Epidermal melanocyte (primary cell): ENCODE results near the gene PDGFB.
"Not testable (repeated sequence)": the region's sequence is repeated elsewhere in the genome, so short reads cannot be mapped to it uniquely, and the experiment has no call there.

ENCODE experiments used
- DNase-seq: peaks from one replicate; pipeline ENCODE4 v3.0.0; 2011; ENCODE audit warnings: low spot score; ENCODE audit not compliant: insufficient read length

The PDGFB gene

DNA sequence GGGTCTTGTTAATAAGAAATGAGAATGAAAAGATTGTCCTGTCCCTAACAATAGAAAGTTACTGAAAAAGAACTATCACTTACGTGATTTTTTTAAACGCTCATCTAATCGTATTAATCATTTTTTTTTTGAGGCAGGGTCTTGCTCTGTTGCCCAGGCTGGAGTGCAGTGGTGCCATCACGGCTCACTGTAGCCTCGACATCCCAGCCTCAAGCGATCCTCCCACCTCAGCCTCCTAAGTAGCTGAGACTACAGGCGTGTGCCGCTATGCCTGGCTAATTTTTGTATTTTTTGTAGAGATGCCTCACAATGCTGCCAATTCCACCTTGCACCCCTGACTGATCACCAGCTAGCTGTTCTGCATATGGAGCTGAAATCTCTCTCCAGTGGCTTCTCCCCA lies 15.7 kb downstream of the PDGFB start:
- DNase-seq: no peak

DNA sequence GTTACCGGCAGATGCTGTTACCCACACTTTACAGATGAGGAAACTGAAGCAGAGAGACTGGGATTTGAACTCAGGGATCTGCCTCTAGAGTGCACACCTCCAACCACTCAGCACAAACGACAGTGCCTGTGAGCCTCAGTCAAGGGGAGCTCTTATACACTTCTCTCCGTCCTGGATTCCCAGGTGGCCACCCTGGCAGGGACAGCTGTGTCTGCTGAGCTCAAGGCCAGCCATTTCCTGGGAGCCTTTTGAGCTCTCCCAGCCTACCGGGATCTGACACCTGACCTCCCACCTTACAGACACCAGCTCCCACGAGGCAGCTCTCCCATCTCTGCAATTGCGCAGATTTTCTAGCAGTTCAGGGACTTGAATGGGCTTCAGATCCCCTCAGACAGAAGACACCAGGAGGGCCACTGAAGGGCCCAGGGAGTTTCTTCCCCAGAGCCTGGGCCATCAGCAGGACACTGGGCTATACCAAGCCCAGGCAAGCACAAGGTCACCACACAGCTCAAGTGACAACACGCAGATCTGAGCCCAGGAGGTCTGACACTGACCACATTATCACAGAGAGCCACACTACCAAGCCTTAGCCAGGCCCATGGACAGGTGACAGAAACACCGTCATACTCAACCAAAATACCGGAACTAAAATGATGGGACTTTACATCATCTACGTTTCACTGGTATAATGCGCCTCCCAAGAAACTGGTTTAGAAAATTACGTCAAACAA lies 17.1 kb downstream of the PDGFB start:
- DNase-seq: no peak

DNA sequence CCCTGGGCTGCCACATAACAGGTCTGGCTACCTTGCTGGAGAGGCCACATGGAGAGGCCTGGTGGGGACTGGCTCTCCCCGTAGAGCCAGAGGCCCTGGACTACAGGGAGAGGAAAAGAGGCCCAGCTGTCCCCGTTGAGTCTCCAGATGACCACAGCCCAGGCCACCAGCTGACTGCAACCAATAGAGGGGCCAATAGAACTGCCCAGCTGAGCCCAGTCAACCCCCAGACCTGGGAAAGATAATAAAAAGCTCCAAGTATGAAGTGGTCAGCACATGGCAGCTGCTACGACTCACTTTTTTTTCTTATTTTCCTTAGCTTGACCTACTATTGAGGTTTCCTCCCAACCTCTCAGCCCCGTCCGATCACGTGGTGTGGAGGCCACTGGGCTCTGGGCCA lies 18.4 kb downstream of the PDGFB start:
- DNase-seq: no peak

DNA sequence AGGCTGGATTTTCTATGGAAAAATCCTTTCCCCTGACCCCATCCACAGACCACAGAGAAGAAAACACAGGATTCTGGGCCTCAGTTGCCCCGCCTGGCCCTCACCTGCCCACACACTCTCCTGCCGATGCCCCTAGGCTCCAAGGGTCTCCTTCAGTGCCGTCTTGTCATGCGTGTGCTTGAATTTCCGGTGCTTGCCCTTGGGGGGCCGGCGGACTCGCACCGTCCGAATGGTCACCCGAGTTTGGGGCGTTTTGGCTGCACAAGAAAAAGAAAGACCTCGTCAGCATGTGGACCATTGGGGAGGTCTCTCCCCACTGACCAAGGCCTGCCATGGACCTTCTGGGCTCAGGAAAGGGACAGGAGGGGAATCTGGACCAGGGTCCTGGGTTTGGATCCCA lies 19.2 kb downstream of the PDGFB start:
- DNase-seq: no peak

DNA sequence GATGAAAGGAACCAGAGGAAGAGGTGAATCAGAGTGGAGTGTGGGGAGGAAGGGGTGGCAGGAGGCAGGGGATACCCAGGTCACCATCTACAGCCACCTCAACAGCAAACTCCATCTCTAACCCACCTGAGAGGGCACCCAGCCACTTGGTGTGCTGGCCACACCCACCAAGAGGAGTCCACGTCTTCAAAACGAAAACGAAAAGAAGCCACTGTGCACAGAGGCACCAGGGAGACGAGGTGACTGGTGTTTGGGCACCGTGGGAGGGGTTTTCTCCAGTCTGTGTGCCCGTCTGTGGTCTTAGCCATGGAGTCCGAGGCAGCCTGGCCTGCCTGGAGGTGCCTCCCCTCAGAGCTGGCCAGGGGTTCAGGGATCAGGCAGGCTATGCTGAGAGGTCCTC lies 20.2 kb downstream of the PDGFB start:
- no peak for DNase-seq

DNA sequence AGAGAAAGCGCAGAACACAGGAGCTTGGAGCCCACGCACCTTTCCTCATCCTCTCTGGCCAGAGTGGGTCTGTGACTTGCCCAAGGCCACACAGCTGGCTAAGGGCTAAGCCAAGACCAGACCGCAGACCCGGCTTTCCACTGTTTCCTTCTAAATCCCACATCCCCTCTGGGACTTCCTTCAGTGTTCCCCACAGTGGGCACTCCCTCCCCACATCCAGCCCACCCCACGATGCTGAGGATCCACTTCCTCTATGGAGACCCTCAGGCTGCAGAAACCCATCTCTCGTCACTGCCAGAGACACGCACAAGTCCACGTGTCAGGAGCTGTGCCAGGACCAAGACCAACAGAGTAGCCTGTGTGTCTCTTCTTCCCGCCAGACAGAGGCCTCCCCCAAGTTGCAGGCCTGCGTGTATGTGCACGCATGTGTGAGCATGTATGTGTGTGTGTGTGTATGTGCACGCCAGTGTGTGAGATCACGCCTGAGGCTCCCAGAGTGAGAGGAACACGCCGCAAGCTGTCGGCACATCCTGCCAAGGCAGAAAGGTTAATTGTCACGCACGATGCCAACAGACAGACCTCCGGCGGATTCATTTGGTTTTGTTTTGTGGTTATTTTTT lies 21.6 kb downstream of the PDGFB start:
- DNase-seq: peak; percentile 70

DNA sequence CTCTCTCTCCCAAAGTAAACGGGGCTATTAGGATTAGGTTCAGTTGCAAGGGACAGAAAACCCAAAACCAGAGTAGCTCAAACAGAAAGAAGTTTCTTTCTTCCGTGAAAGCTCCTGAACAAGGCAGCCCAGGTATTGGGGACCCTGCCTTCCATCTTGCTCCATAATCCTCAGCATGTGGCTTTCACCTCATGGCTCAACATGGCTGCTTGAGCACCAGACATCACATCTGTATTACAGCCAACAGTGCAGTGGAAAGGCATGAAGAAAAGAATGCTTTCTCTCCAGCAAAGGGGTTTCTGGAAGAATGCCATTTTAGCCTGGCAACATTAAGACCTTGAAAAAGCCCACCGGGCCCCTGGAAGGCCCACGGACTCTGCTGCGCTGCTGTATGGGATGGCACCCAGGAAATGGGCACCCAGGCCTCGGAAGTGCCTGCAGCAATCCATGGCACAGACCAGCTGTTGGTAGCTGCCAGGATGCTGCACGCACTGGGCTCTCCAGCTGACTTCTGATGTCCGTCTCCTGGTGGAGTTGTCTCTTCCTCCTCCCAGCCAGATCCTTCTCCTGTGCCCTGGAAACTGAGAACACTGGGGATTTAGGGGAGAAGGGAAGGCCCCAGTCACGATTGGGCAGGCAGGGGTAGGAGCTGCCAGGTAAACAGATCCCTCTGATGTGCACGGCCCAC lies 22.6 kb downstream of the PDGFB start:
- no peak for DNase-seq

DNA sequence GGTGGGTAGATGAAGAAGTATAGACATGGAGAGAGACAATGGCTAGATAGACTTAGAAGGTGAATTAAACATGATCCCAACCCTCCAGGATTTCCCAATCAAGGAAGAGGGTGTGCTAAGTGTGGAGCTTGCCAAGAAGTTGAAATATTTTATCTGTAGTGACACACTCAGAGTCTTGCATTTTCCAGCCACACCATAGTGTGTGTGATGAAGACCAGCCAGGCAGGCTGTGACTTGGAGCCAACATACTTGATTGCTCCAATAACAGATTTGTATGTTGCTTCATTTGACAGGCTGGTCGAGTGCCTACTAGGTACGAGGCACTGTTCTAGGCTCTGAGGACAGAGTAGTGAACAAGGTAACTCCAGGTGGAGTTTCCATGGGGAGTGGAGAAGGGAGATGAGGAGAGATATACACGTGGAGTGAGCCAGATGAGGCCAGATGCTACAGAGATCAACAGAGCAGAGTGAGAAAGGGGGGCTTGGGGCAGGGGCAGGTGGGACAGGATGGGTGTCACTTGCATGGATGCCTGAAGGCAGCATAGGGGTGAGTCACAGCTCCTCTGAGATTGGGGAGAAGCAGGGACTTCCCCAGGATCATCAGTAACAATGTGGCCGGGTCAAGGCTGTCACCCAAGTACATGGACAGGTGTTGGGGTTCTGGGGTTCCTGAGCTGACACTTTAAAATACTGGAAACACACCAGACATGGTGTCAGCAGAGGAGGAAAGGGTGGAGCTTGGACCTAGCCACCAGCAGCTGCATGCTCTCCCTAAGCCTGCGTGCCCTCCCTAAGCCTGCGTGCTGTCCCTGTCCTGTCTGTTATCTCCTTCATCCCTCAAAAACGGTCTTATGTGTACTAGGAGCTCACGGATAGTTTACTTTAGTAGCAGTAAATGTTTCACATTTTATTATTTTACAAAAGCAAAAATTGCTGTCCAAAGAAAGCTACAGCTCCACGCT lies 23.6 kb downstream of the PDGFB start:
- DNase-seq: no peak

DNA sequence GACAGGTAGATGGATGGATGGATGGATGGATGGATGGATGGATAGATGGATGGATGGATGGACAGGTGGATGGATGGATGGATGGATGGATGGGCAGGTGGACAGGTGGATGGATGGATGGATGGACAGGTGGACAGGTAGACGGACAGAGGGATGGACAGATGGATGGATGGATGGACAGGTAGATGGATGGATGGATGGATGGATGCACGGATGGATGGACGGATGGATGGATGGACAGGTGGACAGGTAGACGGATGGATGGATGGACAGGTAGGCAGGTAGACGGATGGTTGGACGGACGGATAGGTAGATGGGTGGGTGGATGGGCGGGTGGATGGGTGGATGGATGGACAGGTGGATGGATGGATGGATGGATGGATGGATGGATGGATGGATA lies 24.3 kb downstream of the PDGFB start:
- no peak for DNase-seq

DNA sequence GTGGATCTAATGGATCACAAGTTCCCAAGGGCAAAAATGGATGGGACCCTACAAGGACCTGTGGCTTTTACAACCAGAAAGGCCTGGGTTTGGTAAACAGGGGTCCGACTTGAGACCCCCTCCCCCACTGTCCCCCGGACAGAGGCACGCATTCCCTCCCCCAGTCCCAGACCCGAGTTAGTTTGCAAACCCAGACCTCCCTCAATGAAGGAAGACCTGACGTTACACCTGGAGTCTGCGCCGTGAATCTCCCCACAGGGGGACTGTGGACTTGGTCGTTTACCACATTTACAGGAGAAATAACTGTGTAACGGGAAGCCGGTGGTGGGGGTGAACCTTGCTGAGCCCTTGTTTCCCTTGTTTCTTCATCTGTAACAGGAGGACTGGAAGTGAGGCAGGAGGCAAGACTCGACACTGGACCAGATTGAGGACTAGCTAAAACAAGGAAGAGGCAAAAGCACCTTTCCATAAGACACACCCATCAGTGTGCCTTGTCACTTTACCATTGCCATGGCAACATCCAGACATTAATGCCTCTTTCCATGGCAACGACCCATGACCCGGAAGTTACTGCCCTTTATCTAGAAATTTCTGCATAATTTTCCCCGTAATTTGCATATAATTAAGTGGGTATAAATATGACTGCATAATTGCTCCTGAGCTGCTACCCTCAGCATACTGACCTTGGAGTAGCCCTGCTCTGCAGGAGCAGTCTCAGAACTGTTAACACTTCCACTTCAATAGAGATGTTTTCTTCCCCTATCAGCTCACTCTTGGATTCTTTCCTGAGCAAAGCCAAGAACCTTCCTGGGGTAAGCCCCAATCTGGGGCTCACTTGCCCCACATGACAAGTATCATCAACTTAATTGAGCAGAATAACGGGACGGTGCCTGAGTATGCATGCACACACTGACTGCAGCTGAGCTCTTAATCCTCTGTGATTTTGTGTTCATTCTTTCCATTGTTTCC lies 25.4 kb downstream of the PDGFB start:
- DNase-seq: no peak

DNA sequence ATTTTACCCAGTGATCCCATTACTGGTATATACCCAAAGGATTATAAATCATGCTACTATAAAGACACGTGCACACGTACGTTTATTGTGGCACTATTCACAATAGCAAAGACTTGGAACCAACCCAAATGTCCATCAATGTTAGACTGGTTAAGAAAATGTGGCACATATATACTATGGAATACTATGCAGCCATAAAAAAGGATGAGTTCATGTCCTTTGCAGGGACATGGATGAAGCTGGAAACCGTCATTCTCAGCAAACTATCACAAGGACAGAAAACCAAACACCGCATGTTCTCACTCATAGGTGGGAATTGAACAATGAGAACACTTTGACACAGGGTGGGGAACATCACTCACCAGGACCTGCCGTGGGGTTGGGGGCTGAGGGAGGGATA lies 26.4 kb downstream of the PDGFB start:
- DNase-seq: not testable (repeated sequence)

DNA sequence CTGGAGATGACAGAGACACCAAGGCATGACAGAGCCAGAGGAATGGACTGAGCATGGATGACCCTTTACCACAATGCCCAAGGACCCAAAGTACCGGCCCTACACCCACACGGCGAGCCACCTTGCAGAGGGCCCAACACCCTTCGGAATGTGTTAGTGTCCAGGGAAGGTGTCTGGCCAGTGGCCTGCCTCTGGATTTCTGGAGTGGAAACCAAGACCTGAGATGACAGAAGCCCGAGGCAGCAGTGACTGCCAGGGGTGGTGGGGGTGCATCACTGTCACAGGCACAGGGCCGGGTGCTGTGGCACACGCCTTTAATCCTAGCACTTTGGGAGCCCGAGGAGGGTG lies 28.7 kb downstream of the PDGFB start:
- DNase-seq: no peak

DNA sequence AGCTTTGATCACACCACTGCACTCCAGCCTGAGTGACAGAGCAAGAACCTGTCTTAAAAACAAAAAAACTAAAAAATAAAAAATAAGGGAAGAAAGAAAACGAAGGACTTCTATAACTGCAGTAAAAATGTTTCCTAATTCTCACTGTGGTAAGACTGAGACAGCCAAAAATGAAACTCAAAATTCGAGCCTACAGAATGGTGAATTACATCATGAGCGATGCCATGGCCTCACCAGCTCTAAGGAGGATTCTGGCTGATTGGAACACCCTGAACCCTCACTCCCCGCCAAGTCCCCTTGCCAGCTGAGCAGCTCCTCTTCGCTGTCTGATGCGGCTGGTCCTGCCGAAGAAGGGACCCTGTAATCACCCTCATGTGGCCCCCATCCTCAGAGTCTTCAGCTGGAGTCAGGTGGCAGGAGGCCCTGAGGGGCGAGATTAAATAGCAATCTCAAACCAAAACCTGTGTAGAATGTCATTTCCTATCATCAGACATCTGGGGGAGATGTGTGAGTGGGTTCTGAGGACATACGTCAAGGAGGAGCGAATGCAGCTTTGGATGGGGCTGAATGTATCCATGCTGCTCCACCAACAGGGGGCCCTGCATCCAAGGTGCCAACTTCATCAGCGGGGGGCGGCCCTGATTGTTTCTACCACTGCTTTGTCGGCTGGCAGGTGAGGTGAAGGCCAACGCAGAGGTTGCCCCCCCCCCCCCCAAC lies 29.2 kb downstream of the PDGFB start:
- DNase-seq: no peak

DNA sequence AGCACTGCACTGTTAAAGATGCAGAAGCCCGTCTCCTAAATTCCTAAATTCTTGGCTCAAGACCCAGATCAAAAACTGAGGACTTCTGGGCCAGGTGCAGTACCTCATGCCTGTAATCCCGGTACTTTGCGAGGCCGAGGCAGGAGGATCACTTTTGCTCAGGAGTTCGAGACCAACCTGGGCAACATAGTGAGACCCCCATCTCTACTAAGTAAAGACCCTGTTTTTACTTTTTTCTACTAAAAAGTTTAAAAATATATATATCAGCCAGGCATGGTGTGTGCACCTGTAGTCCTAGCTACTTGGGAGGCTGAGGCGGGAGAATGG lies 29.7 kb downstream of the PDGFB start:
- DNase-seq: no peak

DNA sequence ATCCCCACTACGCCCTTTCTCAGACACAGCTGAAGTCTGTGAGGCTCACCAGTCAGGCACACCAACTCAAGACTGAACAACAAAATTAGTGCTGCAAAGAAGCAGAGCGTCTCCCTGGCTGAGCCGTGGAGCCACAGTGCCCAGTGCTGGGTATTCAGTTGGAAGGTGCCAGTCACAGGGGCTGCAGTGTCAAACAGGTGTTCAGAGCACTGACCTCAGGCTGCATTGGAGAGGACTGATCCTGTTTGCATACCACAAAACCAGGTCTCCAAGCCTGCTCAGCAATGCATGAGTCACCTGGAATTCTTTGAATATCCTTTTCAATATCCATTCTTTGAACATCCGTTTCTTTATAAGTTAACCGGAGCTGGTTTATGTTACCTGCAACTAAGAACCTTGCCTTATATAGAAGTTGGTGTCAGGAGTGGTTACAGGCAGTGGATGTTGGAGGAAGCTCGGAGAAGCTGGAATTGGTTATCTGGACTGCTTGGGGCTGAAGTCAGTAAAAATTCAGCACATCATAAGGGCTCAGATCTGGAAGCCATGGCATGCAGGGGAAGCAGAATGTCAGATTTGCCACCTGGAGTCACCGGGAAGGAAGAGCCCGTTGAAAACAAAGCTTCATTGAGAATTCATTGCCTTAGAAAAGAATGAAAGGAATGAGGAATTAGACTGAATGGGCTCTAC lies 30.3 kb downstream of the PDGFB start:
- no peak for DNase-seq

DNA sequence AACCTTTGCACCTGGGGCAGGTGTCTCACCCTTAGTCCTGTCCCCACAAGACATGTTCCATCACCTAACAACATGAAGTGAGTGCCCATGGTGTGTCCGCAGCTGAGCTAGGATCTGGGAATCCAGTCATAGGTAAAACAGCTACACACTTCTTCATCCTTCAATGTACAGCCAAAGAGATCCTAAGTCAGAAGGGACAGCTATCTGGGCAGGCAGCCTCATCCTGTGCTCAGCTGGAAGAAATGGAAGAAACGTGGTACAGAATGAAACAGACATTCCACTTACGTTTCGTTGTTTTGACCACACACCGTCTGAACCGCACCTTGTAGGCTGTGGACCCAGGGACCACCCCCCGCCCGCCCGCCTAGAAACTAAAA lies 30.8 kb downstream of the PDGFB start:
- no peak for DNase-seq

DNA sequence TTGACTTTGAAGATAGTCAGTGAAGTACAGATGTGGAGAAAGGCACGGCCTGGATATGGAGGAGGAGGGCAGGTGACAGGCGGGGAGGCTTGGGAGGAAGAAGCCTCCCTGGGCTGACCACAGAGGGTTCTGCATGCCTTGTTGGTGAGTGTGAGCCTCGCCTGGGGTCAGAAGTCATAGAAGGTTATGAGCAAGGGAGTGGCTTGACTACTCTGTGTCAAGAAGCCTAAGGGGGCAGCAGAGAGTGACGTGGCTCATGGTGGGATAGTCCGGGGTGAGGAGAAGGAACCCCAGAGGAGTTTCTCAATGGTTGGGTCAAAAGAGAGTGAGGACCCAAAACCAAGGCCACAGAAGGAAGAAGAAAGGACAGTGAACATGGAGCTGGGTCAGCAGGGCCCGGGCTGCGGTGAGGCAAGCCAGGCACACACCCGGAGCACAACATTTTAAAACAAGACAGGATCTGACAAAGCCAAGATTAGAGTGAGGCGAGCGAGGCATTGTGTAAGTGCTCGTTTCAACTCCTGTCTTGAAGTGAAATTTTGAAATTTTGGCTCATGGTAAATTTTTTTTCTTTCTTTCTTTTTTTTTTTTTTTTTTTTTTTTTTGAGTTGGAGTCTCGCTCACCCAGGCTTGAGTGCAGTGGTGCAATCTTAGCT lies 31.9 kb downstream of the PDGFB start:
- DNase-seq: no peak

DNA sequence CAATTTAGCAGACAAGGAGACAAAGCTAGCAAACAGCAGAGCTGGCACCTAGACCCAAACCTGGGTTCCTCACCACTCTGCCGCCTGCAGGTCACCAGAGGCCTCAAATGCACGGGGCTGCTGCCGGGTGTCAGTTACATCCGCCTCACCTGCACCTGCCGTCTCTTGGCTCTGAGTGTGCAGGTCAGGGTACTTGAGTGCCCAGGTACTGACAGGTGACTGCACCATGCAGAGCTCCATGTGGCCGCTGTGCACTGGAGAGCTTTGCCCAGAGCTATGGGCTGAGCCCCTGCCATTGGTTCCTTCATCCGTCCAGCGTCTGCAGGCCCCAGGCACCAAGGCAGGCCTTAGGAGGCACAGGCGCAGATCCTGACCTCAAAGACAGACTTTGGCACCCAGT lies 35.0 kb downstream of the PDGFB start:
- DNase-seq: no peak
